Stimulated activated naive CD8-positive, alpha-beta T cell treated with anti-CD3 and anti-CD28 coated beads, Interleukin-15, Interleukin-2, amounts not matched to agents 100 ng/mL and 50 ng/mL, for 24 hours (primary cell): ENCODE measurements around the gene FAM181A.

ENCODE experiments used
- H3K27ac Mint-ChIP-seq: one replicate; pipeline ENCODE4 v1.8.0; 2021; ENCODE audit warnings: mild to moderate bottlenecking, mixed read lengths
- H3K27me3 Mint-ChIP-seq: one replicate; pipeline ENCODE4 v1.8.0; 2021; ENCODE audit warnings: mixed read lengths
- H3K36me3 Mint-ChIP-seq: one replicate; pipeline ENCODE4 v1.8.0; 2021; ENCODE audit warnings: low read depth, mixed read lengths
- H3K4me1 Mint-ChIP-seq: one replicate; pipeline ENCODE4 v1.8.0; 2021; ENCODE audit warnings: low read depth, mixed read lengths
- H3K4me3 Mint-ChIP-seq: one replicate; pipeline ENCODE4 v1.8.0; 2021; ENCODE audit warnings: mild to moderate bottlenecking, mixed read lengths
- H3K9me3 Mint-ChIP-seq: one replicate; pipeline ENCODE4 v1.8.0; 2021; ENCODE audit warnings: mixed read lengths

FAM181A gene

DNA sequence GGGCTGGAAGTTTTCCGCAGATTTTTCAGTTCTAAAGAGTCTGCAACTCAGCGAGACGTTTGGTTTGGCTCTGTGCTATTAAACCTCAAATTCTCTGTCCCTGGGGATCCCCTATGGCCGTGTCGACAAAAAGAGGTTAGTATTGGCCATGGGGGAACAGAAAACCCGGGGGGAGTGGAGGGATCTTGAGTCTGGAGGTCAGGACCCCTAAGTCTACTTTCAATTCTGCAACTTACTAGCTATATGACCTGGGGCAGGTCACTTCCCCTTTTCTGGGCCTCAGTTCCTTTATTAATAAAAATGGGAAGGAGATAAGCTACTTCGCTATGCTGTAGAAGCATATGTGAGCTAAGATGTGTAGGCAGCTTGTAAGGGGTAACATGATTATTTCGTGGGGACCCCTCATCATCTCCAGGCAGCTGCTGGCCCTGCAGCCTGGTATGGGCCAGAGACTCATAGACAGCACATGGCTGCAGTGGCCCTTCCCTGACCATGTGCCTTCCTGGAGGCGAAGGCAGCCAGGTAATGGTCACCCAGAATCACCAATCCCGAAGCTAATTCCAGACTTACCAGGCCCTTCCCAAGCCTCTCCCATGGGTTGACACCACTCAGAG, 40.6 kb downstream of the FAM181A start:
- Mint-ChIP-seq H3K27ac (no peak overlapping the region), H3K9me3 (peaks cover 6% of the 10 kb centered on the region), H3K4me3 (no peak overlapping the region), H3K27me3 (no peaks in the 10 kb centered on the region), H3K36me3 (no peaks in the 10 kb centered on the region), H3K4me1 (peaks cover 91% of the 10 kb centered on the region)

DNA sequence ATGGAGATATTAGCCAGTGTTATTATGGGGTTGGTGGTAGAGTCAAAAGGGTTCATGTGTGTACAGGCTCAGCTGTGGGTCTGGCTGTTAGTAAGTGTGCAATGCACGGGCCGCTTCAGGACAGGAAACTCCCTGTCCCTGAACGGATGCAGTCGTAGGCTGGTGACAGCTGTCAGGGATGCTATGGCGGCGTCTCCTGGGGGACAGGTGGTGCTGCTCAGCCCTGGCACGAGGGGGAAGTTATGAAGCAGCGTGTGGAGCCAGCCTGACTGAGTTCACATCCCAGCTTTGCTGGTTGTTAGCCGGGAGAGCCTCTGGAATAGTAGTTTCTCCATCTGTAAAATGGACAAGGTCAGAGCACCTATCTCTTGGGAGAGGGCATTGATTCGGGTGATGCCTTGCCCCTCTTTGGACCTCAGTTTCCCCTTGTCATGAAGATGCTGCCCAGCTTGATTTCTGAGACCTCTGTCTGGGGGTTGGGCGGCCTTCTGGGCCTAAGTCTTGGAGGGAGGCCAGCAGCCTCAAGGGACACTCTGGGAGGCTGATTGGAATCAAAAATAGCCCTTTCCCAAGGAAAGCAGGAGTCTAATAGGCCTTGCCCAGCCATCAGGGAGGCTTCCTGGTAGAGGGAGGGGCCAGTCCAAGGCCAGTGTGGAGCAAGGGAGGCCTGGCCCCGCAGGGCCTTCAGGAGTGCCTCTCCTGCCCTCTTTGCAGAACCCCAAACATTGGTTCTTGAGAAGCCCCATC, 42.1 kb downstream of the FAM181A start:
- H3K27ac Mint-ChIP-seq, result no peak overlapping the region
- H3K4me1 Mint-ChIP-seq, result peaks cover 88% of the 10 kb centered on the region
- H3K27me3 Mint-ChIP-seq, result no peaks in the 10 kb centered on the region
- H3K9me3 Mint-ChIP-seq, result peaks cover 6% of the 10 kb centered on the region
- no peak overlapping the region for H3K4me3 Mint-ChIP-seq
- no peaks in the 10 kb centered on the region for H3K36me3 Mint-ChIP-seq

DNA sequence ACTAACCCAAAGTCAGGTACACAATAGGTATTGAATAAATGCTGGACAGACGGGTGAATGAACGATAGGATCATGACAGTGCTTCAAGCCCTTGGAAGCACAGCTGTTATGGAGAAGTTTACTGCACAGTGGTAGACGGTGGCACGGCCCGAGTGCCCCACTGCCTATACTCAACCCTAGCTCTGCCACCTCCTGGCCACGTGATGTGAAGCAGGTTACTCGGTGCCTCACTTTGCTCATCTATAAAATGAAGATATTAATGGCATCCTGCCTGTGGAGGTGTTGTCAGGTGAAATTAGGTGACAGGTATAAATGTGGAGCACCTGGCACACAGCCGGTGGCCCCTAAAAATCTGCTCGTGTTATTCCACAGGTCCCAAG, 43.4 kb downstream of the FAM181A start:
- Mint-ChIP-seq H3K9me3 (no peaks in the 10 kb centered on the region), H3K4me1 (peaks cover 90% of the 10 kb centered on the region), H3K4me3 (peak overlapping the region; percentile 82), H3K27ac (peak overlapping the region; percentile 96), H3K27me3 (peaks cover 1% of the 10 kb centered on the region), H3K36me3 (peaks cover 1% of the 10 kb centered on the region)

DNA sequence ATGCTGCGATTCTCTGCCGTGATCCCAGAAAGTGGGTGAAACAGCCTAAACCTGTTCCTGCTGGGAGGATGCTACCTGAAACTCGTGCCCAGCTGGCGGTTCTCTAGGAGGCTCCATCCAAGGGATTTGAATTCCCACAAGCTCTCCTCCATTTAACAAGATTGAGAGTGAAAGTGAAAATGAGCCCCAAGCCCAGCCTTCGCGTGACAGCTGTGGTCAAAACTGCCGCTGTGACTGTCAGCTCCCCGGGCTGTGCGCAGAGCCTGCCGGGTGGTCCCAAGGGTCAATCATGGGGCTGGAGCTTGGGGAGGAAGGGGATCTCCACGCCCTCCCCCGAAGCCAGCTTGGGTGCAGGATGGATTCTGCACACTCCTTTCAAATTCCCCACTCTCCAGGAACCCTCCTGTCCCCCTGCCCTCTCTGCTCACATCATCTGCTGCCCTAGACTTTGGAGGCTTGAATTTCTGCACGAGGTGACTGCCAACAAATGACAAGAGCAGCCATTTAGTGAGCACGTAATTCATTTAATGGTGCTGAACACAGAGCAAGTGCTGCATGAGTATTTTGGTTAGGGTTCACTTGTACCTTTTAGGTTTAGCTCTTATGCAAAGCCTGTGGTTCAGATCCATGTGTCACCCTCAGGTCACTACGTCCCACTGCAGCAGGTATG, 44.0 kb downstream of the FAM181A start:
- Mint-ChIP-seq H3K27me3 (peaks cover 6% of the 10 kb centered on the region), H3K36me3 (peaks cover 6% of the 10 kb centered on the region), H3K27ac (peak overlapping the region; percentile 96), H3K4me3 (peak overlapping the region; percentile 82), H3K4me1 (peaks cover 90% of the 10 kb centered on the region), H3K9me3 (no peaks in the 10 kb centered on the region)

DNA sequence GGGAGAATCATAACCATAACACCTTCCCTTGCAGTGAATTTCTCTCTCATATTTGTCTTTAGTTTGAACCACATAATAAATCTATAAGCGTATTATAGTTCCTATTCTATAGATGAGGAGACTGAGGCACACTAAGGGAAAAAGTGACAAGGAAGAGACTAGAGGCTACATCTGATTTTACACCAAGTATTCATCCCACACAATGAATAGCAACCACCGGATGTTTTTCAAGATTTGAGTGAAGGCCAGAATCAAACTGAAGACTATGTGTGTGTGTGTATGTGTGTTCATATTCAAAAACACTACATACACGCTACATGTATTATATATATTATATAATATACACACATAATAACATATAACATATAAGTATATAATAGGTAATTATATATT, 44.5 kb downstream of the FAM181A start:
- Mint-ChIP-seq H3K4me3 (peak overlapping the region; percentile 82), H3K27me3 (peaks cover 8% of the 10 kb centered on the region), H3K4me1 (peaks cover 90% of the 10 kb centered on the region)

DNA sequence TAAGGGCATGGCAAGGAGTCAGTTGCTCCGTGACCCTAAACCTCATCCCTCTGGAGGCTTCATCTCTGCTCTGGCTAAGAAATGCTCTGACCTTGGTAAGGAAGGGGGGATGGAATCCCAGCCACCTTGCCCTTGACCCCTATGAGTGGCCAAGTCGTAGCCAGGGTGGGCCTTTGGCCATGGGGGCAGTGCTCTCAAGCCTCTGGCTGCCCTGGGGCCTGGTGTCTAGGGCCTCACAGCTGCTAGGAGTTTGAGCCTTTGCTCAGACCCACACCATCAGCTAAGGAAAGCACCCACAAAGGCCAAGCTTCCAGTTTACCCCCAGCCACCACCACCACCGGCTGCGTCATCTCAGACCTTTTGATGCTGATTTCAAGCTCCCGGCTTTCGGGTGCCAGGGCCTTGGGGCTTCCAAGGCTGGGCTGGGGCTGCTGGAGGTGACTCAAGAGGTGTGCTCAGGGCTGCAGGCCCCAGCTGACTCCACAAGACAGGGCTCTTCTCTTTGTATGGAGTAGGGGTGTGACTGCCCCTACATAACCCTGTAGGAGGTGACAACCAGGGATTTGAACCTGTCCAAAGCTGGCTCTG, 45.6 kb downstream of the FAM181A start:
- H3K9me3 Mint-ChIP-seq, result no peaks in the 10 kb centered on the region
- H3K27ac Mint-ChIP-seq, result peak overlapping the region; percentile 74
- H3K4me3 Mint-ChIP-seq, result peak overlapping the region; percentile 31
- H3K27me3 Mint-ChIP-seq, result peaks cover 13% of the 10 kb centered on the region
- peaks cover 18% of the 10 kb centered on the region for H3K36me3 Mint-ChIP-seq
- H3K4me1 Mint-ChIP-seq, result peaks cover 90% of the 10 kb centered on the region

More for the DNA sequence above, 44.5 kb downstream of the FAM181A start:
- peak overlapping the region; percentile 96 for H3K27ac Mint-ChIP-seq
- no peaks in the 10 kb centered on the region for H3K9me3 Mint-ChIP-seq
- H3K36me3 Mint-ChIP-seq, result peaks cover 9% of the 10 kb centered on the region

DNA sequence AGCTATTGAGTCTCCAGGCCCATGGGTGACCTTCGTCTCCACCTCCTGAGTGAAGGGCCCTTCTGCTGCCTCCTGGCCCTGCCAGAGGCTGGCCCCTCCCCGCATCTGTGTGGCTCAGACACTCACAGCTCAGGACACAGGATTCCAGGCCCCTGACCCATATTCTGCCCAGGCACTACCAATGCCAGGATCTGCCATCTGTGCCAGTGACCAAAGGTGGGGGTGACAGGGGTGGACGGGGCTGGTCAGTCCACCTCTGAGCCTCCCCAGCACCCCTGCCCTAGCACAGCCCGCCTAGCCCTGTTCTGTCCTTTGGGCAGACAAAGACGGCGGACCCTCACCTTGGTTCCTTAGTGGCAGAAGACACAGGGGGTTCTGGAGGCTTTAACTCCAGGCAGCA, 46.5 kb downstream of the FAM181A start:
- Mint-ChIP-seq H3K4me1 (peaks cover 92% of the 10 kb centered on the region), H3K27ac (no peak overlapping the region), H3K4me3 (no peak overlapping the region), H3K27me3 (peaks cover 18% of the 10 kb centered on the region), H3K36me3 (peaks cover 27% of the 10 kb centered on the region), H3K9me3 (no peaks in the 10 kb centered on the region)

DNA sequence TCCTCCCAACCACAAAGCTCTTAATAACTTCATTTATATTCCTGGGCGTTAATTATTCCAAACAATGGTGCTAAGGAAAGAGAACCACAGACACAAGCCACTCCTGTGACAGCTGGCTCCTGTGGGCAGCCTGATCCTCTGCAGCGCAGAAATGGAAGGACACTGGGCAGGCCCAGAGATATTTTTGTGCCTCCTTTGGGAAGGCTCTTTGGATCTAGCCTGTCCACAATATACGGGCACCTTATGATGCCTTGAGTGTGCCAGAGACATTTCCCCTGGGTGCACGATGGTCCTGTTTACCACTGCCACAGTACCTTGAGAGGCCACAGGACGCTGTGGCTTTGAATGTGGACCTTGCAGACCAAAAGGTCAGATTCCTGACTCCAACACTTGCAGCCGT, 47.2 kb downstream of the FAM181A start:
- Mint-ChIP-seq H3K36me3 (peaks cover 27% of the 10 kb centered on the region), H3K27ac (peak overlapping the region; percentile 49), H3K4me1 (peaks cover 92% of the 10 kb centered on the region), H3K9me3 (no peaks in the 10 kb centered on the region), H3K27me3 (peaks cover 18% of the 10 kb centered on the region), H3K4me3 (no peak overlapping the region)

DNA sequence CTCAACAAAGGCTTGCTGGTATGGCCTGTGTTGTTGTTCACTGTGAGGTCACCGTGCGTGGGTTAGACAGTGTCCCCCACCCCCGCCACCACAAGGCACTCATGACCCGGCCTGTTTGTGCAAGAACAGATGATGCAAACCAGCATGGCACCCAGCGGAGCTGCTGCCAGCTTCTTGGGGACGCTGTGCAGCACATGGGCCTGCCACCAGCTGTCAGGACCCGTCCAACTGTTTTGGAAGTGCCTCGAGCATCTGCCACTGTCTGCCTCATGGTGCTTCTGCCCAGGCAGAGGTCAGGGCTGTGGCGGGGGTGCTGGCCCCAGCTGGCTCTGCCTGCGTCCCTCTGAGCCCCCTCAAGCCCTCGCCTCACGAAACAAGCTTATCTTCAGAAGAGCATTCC, 47.7 kb downstream of the FAM181A start:
- H3K27ac Mint-ChIP-seq, result peak overlapping the region; percentile 49
- H3K27me3 Mint-ChIP-seq, result peaks cover 18% of the 10 kb centered on the region
- no peaks in the 10 kb centered on the region for H3K9me3 Mint-ChIP-seq
- peaks cover 27% of the 10 kb centered on the region for H3K36me3 Mint-ChIP-seq
- no peak overlapping the region for H3K4me3 Mint-ChIP-seq
- H3K4me1 Mint-ChIP-seq, result peaks cover 95% of the 10 kb centered on the region

DNA sequence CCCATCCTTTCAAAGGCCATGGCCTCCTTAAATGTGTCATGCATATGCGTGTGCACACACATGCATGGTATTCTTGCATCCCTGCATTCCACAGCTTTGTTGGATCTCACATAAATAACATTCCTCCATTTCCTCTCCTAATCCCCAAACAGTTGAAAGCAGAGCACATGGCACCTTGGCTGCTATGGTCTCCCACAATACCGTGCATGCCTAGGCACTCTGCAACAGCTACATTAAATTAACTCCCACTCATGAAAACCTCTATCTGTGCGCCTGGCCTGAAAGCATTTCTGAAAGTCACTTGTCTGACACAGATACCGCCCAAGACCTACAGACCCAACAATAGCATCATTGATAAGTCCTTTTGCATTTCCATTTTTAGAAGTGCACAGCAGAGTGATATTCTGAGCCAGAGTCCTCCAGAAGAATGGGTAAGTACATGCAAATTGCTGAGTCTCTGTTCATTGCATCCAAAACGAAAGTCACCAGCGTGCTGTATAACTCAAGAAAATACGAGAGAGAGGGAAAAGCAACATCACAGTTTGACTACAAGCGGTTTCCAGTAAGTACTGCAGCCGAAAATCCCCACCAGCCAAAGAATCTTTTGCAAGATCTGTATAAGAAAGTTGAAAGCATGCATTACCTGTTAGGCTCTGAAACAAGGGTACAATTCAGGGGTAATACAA, 48.8 kb downstream of the FAM181A start:
- Mint-ChIP-seq H3K4me3 (peak overlapping the region; percentile 42), H3K27ac (peak overlapping the region; percentile 96), H3K27me3 (peaks cover 18% of the 10 kb centered on the region), H3K9me3 (no peaks in the 10 kb centered on the region), H3K36me3 (peaks cover 32% of the 10 kb centered on the region), H3K4me1 (peaks cover 95% of the 10 kb centered on the region)

DNA sequence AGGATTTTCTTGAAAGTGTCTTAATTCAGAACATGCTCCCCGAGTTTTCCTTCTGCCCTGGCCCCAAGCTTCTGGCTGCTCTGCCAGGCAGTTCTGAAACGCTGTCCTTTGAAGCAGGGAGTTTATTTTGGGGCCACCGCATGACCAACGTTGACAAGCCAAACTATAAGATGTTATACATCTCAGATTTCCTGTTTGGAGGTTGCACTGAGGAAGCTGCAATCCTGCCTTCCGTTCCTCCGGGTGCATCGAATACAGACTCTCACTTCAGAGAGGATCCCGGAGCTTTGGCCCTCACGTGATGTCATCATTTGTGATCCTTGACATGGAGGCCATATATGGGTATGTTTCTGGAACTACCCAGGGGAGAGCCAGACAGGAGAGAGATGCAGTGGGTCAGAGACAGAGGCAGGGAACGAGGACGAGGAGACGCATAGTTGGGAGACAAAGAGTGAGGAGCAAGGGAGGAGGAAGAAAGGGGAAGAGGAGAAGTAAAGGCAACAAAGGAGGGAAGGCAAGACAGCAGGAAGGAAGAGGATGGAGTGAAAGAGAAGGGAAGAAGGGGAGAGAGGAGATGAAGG, 49.4 kb downstream of the FAM181A start, which contains the start of gene ASB2:
Gene ASB2 (minus strand): TSS at position 94 of the 581 bp plus-strand sequence. CDS start 12,031 bp downstream, outside the sequence.
- peaks cover 18% of the 10 kb centered on the region for H3K27me3 Mint-ChIP-seq
- H3K36me3 Mint-ChIP-seq, result peaks cover 32% of the 10 kb centered on the region
- H3K4me1 Mint-ChIP-seq, result peaks cover 90% of the 10 kb centered on the region
- H3K4me3 Mint-ChIP-seq, result peak within 1 kb of the TSS; percentile 42
- H3K9me3 Mint-ChIP-seq, result no peaks in the 10 kb centered on the region
- H3K27ac Mint-ChIP-seq, result peak within 1 kb of the TSS; percentile 96

DNA sequence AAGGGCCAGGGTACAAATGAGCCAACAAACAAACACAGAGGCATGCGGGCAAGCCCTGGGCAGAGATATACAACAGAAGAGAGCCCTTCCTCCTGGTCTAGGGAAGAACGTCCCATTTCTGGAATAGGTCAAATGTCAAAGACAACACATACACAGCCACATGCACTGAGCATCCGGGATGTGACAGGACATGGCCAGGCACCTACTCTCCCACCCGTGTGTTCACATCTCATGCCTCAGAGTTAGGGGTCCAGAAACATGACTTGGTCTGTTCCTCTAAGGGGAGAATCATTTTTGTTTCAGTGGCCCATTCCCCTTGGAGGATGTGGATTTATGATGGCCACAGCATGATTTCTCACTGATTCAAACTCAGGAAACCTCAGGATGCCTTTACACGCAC, 50.0 kb downstream of the FAM181A start:
- peak overlapping the region; percentile 27 for H3K4me3 Mint-ChIP-seq
- H3K4me1 Mint-ChIP-seq, result peaks cover 84% of the 10 kb centered on the region

DNA sequence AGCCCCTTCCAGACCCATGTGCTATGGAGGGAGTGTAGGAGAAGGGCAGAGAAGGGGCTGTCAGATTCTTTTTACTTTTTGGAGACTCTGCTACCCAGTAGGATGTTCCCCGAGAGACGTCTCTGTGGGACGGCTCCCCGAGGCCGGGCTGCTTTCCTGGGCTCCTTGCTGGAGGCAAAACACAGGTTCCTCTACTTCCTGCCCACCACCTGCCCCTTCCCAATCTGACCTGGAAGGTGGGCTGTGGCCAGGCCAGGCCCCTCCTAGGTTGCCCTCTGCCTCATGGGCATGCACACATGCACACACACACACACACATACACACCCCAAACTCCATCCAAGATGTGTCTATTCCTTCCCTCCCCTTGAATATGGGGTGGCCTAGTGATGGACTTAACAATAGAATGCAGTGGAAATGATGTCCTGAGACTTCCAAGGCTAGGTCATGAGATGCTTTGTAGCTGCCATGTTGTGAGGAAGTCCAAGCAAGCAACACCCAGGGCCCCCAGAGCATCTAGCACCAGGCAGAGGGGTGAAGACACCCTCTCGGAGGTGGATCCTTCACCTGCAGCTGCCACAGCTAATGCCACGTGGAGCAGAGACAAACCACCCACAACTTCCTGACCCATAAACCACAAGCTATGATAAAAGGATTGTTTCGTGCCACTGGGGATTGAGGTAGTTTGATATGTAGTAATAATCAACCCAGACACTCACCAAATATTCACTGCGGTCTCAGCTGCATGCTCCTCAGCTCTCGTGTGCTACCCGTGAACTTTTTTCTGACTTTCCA, 50.8 kb downstream of the FAM181A start:
- peaks cover 77% of the 10 kb centered on the region for H3K4me1 Mint-ChIP-seq
- peaks cover 18% of the 10 kb centered on the region for H3K27me3 Mint-ChIP-seq
- peak overlapping the region; percentile 65 for H3K4me3 Mint-ChIP-seq
- no peaks in the 10 kb centered on the region for H3K9me3 Mint-ChIP-seq
- peak overlapping the region; percentile 96 for H3K27ac Mint-ChIP-seq
- peaks cover 32% of the 10 kb centered on the region for H3K36me3 Mint-ChIP-seq

More for the DNA sequence above, 50.0 kb downstream of the FAM181A start:
- Mint-ChIP-seq H3K9me3 (no peaks in the 10 kb centered on the region), H3K27ac (peak overlapping the region; percentile 96), H3K36me3 (peaks cover 32% of the 10 kb centered on the region), H3K27me3 (peaks cover 18% of the 10 kb centered on the region)
